Activated CD8-positive, alpha-beta memory T cell treated with anti-CD3 and anti-CD28 coated beads for 24 hours (primary cell): ENCODE measurements around the gene KRT2.

Source experiments
- DNase-seq: peaks from one replicate; pipeline ENCODE4 v3.0.0-alpha.2; 2020

Gene KRT2

DNA sequence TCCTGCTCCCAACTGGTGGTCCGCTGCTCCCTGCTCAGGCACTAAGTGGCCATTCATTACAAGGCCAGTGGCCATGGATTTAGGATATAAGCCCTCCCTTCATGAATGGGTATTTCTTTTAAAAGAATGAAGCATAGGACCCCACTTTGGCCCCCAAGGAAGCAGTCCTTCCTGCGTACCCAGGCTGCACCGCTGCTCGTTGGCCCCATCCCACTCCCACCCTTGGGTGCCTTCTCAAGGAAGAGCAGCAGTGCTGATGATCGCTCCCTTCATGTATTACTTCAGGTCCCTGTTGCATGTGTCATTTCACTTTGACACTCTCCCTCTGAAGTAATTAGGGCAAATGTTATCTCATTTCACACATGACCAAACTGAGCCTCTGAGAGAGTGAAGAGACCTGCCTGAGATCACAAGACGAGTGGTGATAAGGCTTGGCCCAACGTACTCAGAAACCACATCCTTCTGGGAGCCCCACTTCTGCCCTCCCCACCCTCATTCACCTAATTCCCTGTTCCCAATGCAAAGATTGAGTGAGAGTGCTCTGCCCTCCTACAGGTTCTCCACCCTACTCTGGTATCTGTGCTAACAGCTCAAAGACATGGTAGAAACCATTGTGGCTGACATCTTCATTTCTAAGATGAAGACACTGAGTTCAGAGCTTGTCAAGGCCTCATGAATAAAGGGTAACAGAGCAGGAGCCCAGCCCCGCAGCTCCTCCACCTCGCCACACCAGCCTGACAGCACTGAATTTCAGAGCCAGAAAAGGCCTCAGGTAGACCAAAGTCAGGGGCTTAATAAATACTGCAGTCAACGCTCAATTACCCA, 10.3 kb upstream of the KRT2 start:
- no peak for DNase-seq

GRCh38 chr12:52661668-52662067, 9.7 kb upstream of the KRT2 start:
- DNase-seq, result no peak

DNA sequence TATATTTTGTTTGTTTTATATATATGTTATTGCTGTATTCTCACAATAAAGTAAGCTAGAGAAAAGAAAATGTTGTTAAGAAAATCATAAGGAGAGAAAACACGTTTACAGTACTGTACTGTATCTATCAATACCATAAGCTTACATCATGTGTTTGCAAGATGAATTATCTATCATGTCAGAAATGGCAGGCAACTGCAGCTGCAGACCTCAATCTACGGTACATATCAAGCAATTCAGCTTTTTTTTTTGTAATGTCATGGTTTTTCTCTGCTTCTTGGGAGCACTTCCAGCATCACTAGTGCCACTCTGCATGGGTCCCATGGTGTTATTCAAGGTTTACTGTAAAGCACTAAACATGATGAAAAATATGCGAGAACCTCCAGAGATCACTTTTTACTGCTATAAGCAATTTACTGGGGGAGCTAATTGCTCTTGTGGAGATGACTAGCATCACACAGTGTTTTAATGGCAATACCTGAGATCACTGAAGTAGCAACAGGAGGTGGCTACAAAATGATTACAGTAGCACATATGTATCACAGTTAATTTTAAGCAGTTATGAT, 9.0 kb upstream of the KRT2 start:
- DNase-seq, result no peak

DNA sequence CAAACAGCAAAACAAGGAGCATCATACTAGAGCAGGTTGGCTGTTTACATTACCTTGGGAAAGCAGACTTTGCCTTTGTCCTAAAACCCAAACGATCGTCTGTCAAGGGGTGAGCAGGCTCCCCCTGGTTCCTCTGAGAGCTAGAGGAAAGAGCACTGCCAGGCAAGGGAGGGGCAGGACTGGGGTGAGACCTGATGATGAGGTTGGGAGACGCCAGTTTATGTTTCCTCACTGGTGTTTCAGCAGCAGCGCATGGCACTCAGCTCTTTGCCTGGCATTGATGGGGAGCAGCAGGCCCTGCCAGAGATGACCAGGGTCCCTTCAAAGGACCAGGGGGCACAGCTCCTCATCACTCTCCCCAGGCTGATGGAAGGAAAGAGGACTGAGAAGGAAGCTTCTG, 7.9 kb upstream of the KRT2 start:
- peak; percentile 15 for DNase-seq

GRCh38 chr12:52659395-52659794, 7.4 kb upstream of the KRT2 start:
- DNase-seq, result peak; percentile 32

DNA sequence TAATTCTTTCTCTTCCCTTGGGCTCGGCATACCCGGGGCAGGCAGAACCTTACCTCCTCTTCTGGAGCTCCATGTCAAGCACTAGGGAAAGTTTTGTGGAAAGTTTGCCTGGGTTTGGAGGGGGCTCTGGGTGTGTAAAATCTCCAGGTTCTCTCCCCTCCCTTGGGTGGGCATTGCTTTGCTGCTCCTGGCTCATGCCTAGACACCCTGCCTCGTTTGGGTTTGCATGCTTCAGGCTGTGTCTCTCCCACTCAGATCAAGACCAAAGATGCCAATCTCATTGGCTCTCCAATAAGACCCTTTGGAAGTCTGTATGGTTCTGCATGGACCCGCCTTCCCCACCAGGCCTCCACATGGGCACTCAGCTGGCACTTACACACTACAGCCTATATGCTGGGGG, 6.2 kb upstream of the KRT2 start:
- peak; percentile 32 for DNase-seq

GRCh38 chr12:52657250-52657902, 5.4 kb upstream of the KRT2 start:
- DNase-seq, result peak; percentile 21

GRCh38 chr12:52656616-52657015, 4.6 kb upstream of the KRT2 start:
- DNase-seq, result peak; percentile 11

GRCh38 chr12:52655720-52656124, 3.7 kb upstream of the KRT2 start:
- peak; percentile 9 for DNase-seq

DNA sequence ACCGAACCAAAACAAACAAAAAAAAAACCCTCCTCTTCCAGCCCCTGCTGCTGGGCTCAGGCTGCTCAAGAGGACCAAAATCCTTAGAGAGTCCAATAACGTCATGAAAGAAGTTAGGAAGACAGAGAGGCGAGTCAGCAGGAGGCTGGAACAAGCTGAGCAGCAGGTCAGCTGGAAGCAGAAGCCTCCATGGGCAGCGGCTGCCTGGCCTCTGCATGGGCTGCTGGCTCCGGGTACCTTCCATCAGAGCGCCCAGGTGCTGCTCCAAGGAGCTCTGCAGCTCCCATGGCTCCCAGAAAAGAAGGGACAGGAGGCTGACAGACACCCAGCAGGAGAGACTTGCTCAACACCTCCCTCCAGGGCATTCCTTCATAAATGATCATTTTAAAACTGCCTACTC, 3.2 kb upstream of the KRT2 start:
- peak; percentile 26 for DNase-seq

GRCh38 chr12:52650520-52651081, 1.4 kb downstream of the KRT2 start:
- peak; percentile 48 for DNase-seq

GRCh38 chr12:52649066-52649465, 2.9 kb downstream of the KRT2 start:
- DNase-seq, result peak; percentile 50

- DNase-seq, result no peak
These were observed 3.9 kb downstream of the KRT2 start for GRCh38 chr12:52648012-52648550.

- peak; percentile 28 for DNase-seq
These were observed 4.4 kb downstream of the KRT2 start for GRCh38 chr12:52647601-52648000.

- peak; percentile 50 for DNase-seq
These were observed 5.4 kb downstream of the KRT2 start for GRCh38 chr12:52646613-52647012.

- peak; percentile 52 for DNase-seq
These were observed 6.0 kb downstream of the KRT2 start for GRCh38 chr12:52645982-52646381.

DNA sequence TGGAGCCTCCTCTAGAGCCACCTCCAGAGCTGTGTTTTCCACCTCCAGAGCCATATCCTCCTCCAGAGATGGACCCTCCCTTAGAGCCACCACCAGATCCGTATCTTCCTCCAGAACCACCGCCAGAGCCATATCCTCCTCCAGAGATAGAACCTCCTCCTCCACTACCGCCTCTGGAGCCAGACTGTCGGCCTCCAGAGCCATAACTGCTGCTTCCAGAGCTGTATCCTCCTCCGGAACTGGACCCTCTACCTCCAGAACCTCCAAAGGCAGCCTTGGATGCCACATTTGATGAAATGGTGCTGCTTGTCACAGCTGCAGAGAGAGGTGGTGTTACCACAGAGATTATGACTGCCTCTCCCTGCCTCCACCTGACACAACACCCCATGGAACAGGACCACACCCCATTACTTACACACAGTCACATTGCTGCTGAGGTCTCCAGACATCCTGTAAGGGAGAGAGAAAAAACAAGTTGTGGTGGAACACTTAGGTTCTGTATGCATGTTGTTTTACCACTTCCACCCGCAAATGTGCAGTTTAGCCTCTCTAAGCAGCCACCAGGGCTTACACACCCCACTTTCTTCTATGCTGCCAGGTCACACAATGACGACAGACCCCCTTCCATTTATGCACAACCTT, 6.8 kb downstream of the KRT2 start:
- DNase-seq, result peak; percentile 60

GRCh38 chr12:52644078-52644415, 8.0 kb downstream of the KRT2 start:
- DNase-seq, result no peak

- peak; percentile 53 for DNase-seq
These were observed 8.6 kb downstream of the KRT2 start for GRCh38 chr12:52643233-52644077.

GRCh38 chr12:52641468-52641867, 10.5 kb downstream of the KRT2 start:
- DNase-seq, result no peak

DNA sequence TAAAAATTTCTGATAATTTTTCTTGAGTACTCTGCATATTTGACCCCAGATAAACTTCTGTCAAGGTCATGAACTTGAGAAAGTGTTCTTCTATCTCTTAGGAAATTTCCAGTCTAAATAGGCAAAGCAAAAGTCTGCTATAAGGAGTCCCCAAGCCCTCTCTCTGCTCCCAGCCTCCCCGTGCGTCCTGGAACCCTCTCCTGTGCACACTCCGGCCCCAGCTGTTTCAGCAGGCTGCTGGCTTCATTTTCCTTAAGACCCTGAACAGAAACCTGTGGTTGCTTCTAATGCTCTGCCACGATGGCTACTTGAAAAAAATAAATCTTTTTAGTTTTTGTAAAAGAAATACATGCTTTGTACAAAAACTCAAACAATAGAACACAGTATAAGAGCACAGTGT, 14.7 kb downstream of the KRT2 start:
- DNase-seq, result no peak

DNA sequence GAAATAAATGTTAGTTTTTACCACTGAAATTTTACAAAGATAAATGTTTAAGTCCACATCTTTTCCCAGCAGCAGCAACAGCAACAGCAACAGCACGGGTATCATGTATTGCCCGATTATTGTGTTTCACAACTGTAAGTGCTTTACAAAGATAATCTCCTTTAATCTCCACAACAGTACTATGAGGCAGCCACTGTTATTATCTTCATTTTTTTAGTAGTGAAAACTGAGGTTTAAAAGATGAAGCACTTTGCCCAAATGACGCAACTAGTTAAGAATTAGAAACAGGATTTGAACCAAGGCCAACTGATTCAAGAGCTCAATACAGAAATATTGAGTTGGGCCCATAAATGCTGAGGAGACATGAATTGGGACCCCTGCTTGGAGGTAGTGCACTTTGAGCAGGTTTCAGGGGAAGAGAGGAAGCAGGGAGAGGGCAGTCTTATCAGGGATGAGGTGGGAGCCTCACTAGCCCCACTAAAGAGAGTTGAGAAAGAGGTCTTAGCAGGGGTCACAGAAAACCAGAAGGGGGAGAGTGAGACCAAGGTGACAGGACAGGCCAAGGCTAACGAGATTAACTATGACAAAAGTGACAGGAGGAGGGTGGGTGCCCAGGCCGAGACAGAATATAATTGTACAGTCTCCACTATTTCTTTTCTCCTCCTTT, 15.3 kb downstream of the KRT2 start:
- DNase-seq, result peak; percentile 24
